ENCODE data around the gene HSD17B8.

HSD17B8 gene

GRCh38 chr6:33203443-33204164 lies 851 bp upstream of the HSD17B8 start:
- H3K4me3 ChIP-seq (ENCODE audit: low read depth in 1 of 2, low read length in 2 of 2), result peak overlapping the region; percentile 72 to 93
- H3K4me1 ChIP-seq (ENCODE audit: control insufficient read depth in 1 of 2, insufficient read depth in 2 of 2, low read length in 2 of 2), result peaks cover 24 to 52% of the 10 kb centered on the region in 2 donors
- H3K27me3 ChIP-seq (ENCODE audit: low read depth, low read length), result no peaks in the 10 kb centered on the region
- peaks cover 25 to 28% of the 10 kb centered on the region in 2 donors for H3K36me3 ChIP-seq (ENCODE audit: control insufficient read depth in 1 of 2, insufficient read depth in 2 of 2, low read length in 2 of 2)
- no peaks in the 10 kb centered on the region for H3K9me3 ChIP-seq (ENCODE audit: control insufficient read depth in 1 of 2, low read length in 2 of 2)
- no peak overlapping the region for H3K27ac ChIP-seq (ENCODE audit: low read length)

- Histone ChIP-seq H3K4me3 (ENCODE audit: low read depth in 1 of 2, low read length in 2 of 2) (peak overlapping the region; percentile 72 to 93), H3K27ac (ENCODE audit: low read length) (no peak overlapping the region), H3K9me3 (ENCODE audit: control insufficient read depth in 1 of 2, low read length in 2 of 2) (no peaks in the 10 kb centered on the region), H3K27me3 (ENCODE audit: low read depth, low read length) (no peaks in the 10 kb centered on the region), H3K36me3 (ENCODE audit: control insufficient read depth in 1 of 2, insufficient read depth in 2 of 2, low read length in 2 of 2) (peaks cover 25 to 28% of the 10 kb centered on the region in 2 donors), H3K4me1 (ENCODE audit: control insufficient read depth in 1 of 2, insufficient read depth in 2 of 2, low read length in 2 of 2) (peaks cover 21 to 52% of the 10 kb centered on the region in 2 donors)
Measured at GRCh38 chr6:33204165-33204414, 365 bp upstream of the HSD17B8 start.

GRCh38 chr6:33205191-33206026 lies 954 bp downstream of the HSD17B8 start:
- Histone ChIP-seq H3K4me1 (ENCODE audit: control insufficient read depth in 1 of 2, insufficient read depth in 2 of 2, low read length in 2 of 2) (peaks cover 21 to 50% of the 10 kb centered on the region in 2 donors), H3K36me3 (ENCODE audit: control insufficient read depth in 1 of 2, insufficient read depth in 2 of 2, low read length in 2 of 2) (peaks cover 34 to 39% of the 10 kb centered on the region in 2 donors), H3K27me3 (ENCODE audit: low read depth, low read length) (no peaks in the 10 kb centered on the region), H3K4me3 (ENCODE audit: low read depth in 1 of 2, low read length in 2 of 2) (peak overlapping the region; percentile 72 to 93), H3K27ac (ENCODE audit: low read length) (no peak overlapping the region), H3K9me3 (ENCODE audit: control insufficient read depth in 1 of 2, low read length in 2 of 2) (no peaks in the 10 kb centered on the region)

GRCh38 chr6:33206027-33206863 lies 1.8 kb downstream of the HSD17B8 start:
- peaks cover 20 to 48% of the 10 kb centered on the region in 2 donors for H3K4me1 ChIP-seq (ENCODE audit: control insufficient read depth in 1 of 2, insufficient read depth in 2 of 2, low read length in 2 of 2)
- no peaks in the 10 kb centered on the region for H3K27me3 ChIP-seq (ENCODE audit: low read depth, low read length)
- H3K36me3 ChIP-seq (ENCODE audit: control insufficient read depth in 1 of 2, insufficient read depth in 2 of 2, low read length in 2 of 2), result peaks cover 38 to 39% of the 10 kb centered on the region in 2 donors
- no peak overlapping the region for H3K27ac ChIP-seq (ENCODE audit: low read length)
- H3K9me3 ChIP-seq (ENCODE audit: control insufficient read depth in 1 of 2, low read length in 2 of 2), result no peaks in the 10 kb centered on the region
- H3K4me3 ChIP-seq (ENCODE audit: low read depth in 1 of 2, low read length in 2 of 2), result no peak overlapping the region

GRCh38 chr6:33206864-33207551 lies 2.6 kb downstream of the HSD17B8 start:
- Histone ChIP-seq H3K36me3 (ENCODE audit: control insufficient read depth in 1 of 2, insufficient read depth in 2 of 2, low read length in 2 of 2) (peaks cover 33 to 38% of the 10 kb centered on the region in 2 donors), H3K27me3 (ENCODE audit: low read depth, low read length) (no peaks in the 10 kb centered on the region), H3K4me1 (ENCODE audit: control insufficient read depth in 1 of 2, insufficient read depth in 2 of 2, low read length in 2 of 2) (peaks cover 12 to 41% of the 10 kb centered on the region in 2 donors), H3K9me3 (ENCODE audit: control insufficient read depth in 1 of 2, low read length in 2 of 2) (no peaks in the 10 kb centered on the region), H3K27ac (ENCODE audit: low read length) (no peak overlapping the region), H3K4me3 (ENCODE audit: low read depth in 1 of 2, low read length in 2 of 2) (peak overlapping the region; percentile 69 to 86)

- Histone ChIP-seq H3K27me3 (ENCODE audit: low read depth, low read length) (no peaks in the 10 kb centered on the region), H3K4me1 (ENCODE audit: control insufficient read depth in 1 of 2, insufficient read depth in 2 of 2, low read length in 2 of 2) (peaks cover 7 to 37% of the 10 kb centered on the region in 2 donors), H3K4me3 (ENCODE audit: low read depth in 1 of 2, low read length in 2 of 2) (peak overlapping the region; percentile 69 to 86), H3K9me3 (ENCODE audit: control insufficient read depth in 1 of 2, low read length in 2 of 2) (no peaks in the 10 kb centered on the region), H3K27ac (ENCODE audit: low read length) (peak overlapping the region; percentile 93), H3K36me3 (ENCODE audit: control insufficient read depth in 1 of 2, insufficient read depth in 2 of 2, low read length in 2 of 2) (peaks cover 27 to 32% of the 10 kb centered on the region in 2 donors)
Measured at GRCh38 chr6:33207552-33208090, 3.2 kb downstream of the HSD17B8 start.

GRCh38 chr6:33208091-33208967 lies 3.9 kb downstream of the HSD17B8 start, which contains the start of gene RING1:
RING1 (plus strand) TSS chr6:33208500; CDS start chr6:33208823, 323 bp downstream.
- peaks cover 20 to 25% of the 10 kb centered on the region in 2 donors for H3K36me3 ChIP-seq (ENCODE audit: control insufficient read depth in 1 of 2, insufficient read depth in 2 of 2, low read length in 2 of 2)
- no peaks in the 10 kb centered on the region for H3K27me3 ChIP-seq (ENCODE audit: low read depth, low read length)
- peak within 1 kb of the TSS; percentile 69 to 86 for H3K4me3 ChIP-seq (ENCODE audit: low read depth in 1 of 2, low read length in 2 of 2)
- H3K4me1 ChIP-seq (ENCODE audit: control insufficient read depth in 1 of 2, insufficient read depth in 2 of 2, low read length in 2 of 2), result peaks cover 7 to 38% of the 10 kb centered on the region in 2 donors
- H3K9me3 ChIP-seq (ENCODE audit: control insufficient read depth in 1 of 2, low read length in 2 of 2), result no peaks in the 10 kb centered on the region
- peak within 1 kb of the TSS; percentile 93 for H3K27ac ChIP-seq (ENCODE audit: low read length)

GRCh38 chr6:33209856-33210255 lies 5.4 kb downstream of the HSD17B8 start:
- no peak overlapping the region for H3K27ac ChIP-seq (ENCODE audit: low read length)
- no peaks in the 10 kb centered on the region for H3K27me3 ChIP-seq (ENCODE audit: low read depth, low read length)
- H3K4me1 ChIP-seq (ENCODE audit: control insufficient read depth in 1 of 2, insufficient read depth in 2 of 2, low read length in 2 of 2), result peaks cover 0 to 29% of the 10 kb centered on the region in 2 donors
- no peaks in the 10 kb centered on the region for H3K9me3 ChIP-seq (ENCODE audit: control insufficient read depth in 1 of 2, low read length in 2 of 2)
- no peak overlapping the region for H3K4me3 ChIP-seq (ENCODE audit: low read depth in 1 of 2, low read length in 2 of 2)
- peaks cover 14 to 21% of the 10 kb centered on the region in 2 donors for H3K36me3 ChIP-seq (ENCODE audit: control insufficient read depth in 1 of 2, insufficient read depth in 2 of 2, low read length in 2 of 2)

- Histone ChIP-seq H3K4me3 (ENCODE audit: low read depth in 1 of 2, low read length in 2 of 2) (no peak overlapping the region), H3K27ac (ENCODE audit: low read length) (no peak overlapping the region), H3K27me3 (ENCODE audit: low read depth, low read length) (no peaks in the 10 kb centered on the region), H3K9me3 (ENCODE audit: control insufficient read depth in 1 of 2, low read length in 2 of 2) (no peaks in the 10 kb centered on the region), H3K4me1 (ENCODE audit: control insufficient read depth in 1 of 2, insufficient read depth in 2 of 2, low read length in 2 of 2) (peaks cover 0 to 23% of the 10 kb centered on the region in 2 donors), H3K36me3 (ENCODE audit: control insufficient read depth in 1 of 2, insufficient read depth in 2 of 2, low read length in 2 of 2) (peaks cover 14 to 21% of the 10 kb centered on the region in 2 donors)
Measured at GRCh38 chr6:33211136-33211535, 6.7 kb downstream of the HSD17B8 start.
